ENCODE measurements around the gene DOK7. TPM values are rescaled to one million over a fixed set of nuclear protein-coding genes. Genes with fewer than 3 reads are reported as not detected.
"Not testable (repeated sequence)": the region's sequence is repeated elsewhere in the genome, so short reads cannot be mapped to it uniquely, and the experiment has no call there.

The DOK7 gene
- polyA plus RNA-seq, 10 donors = 9.6 to 17.5 (median 14.4) TPM

GRCh38 chr4:3501126-3501824 is 38.2 kb downstream of the DOK7 start:
- DNase-seq = no peak

- no peak for DNase-seq
These were observed 38.8 kb downstream of the DOK7 start for GRCh38 chr4:3501825-3502425.

GRCh38 chr4:3502941-3503936 is 40.1 kb downstream of the DOK7 start:
- no peak for DNase-seq

- no peak for DNase-seq
These were observed 42.1 kb downstream of the DOK7 start for GRCh38 chr4:3505231-3505630.

- DNase-seq = no peak
These were observed 45.4 kb downstream of the DOK7 start for GRCh38 chr4:3508542-3508941.

GRCh38 chr4:3510481-3510880 is 47.4 kb downstream of the DOK7 start:
- DNase-seq = no peak

GRCh38 chr4:3511187-3511586 is 48.1 kb downstream of the DOK7 start:
- DNase-seq = no peak

- not testable (repeated sequence) for DNase-seq
These were observed 48.5 kb downstream of the DOK7 start for GRCh38 chr4:3511601-3512000.

GRCh38 chr4:3512279-3512678 is 49.2 kb downstream of the DOK7 start:
- DNase-seq = no peak

GRCh38 chr4:3512719-3513118 is 49.6 kb downstream of the DOK7 start:
- no peak for DNase-seq

GRCh38 chr4:3513807-3514206 is 50.7 kb downstream of the DOK7 start:
- DNase-seq = no peak

- no peak for DNase-seq
These were observed 51.2 kb downstream of the DOK7 start for GRCh38 chr4:3514221-3514780.

- no peak for DNase-seq
These were observed 51.8 kb downstream of the DOK7 start for GRCh38 chr4:3514806-3515501.

- DNase-seq = no peak
These were observed 52.5 kb downstream of the DOK7 start for GRCh38 chr4:3515646-3516045.

GRCh38 chr4:3516061-3516835 is 53.1 kb downstream of the DOK7 start:
- DNase-seq = no peak

- DNase-seq = no peak
These were observed 54.0 kb downstream of the DOK7 start for GRCh38 chr4:3516836-3517730.

GRCh38 chr4:3517731-3518510 is 54.8 kb downstream of the DOK7 start:
- DNase-seq = no peak

GRCh38 chr4:3518511-3518880 is 55.4 kb downstream of the DOK7 start:
- DNase-seq = no peak

GRCh38 chr4:3518941-3519340 is 55.8 kb downstream of the DOK7 start:
- no peak for DNase-seq

All from muscle of back (tissue), 11 donors.